Panc1 (cell line): ENCODE data around the gene SCN1B. TPM values are rescaled to one million over a fixed set of nuclear protein-coding genes. Genes with fewer than 3 reads are reported as not detected.
A peak's percentile ranks its signal among the peaks of the same experiment; 100 is the strongest.
"Not testable (repeated sequence)": the region's sequence is repeated elsewhere in the genome, so short reads cannot be mapped to it uniquely, and the experiment has no call there.

Experiments used
- ATAC-seq: fragments of 200-7000 bp; cut with Tn5 transposase; 2 replicates; pipeline ENCODE4 v1.9.1; 2020; ENCODE audit warnings: mild to moderate bottlenecking, moderate library complexity
- BruUV-seq: library from RNA; stranded (reverse); fragments of 400-500 nt; replicated peaks from 2 replicates; lab custom pipeline; 2021; lab: Mats Ljungman, UMichigan
- CTCF ChIA-PET: fragments of 300-600 bp; sonication (Branson Sonifier 250); formaldehyde crosslinking; loops from one replicate; lab custom pipeline; 2022; ENCODE audit warnings: antibody characterized with exemption; lab: Charles Lee
- POLR2A ChIA-PET: fragments of 300-600 bp; sonication (Branson Sonifier 250); formaldehyde crosslinking; loops from one replicate; lab custom pipeline; 2022; ENCODE audit warnings: antibody characterized with exemption; lab: Charles Lee
- DNase-seq: peaks from one replicate; pipeline ENCODE4 v3.0.0-alpha.2; 2010; ENCODE audit warnings: low read depth, low spot score
- H3K27ac ChIP-seq: 2 replicates; pipeline ENCODE4 v1.5.1; 2011; ENCODE audit warnings: mild to moderate bottlenecking, low read length, inconsistent platforms
- H3K27me3 ChIP-seq: fragments of 200-500 bp; sonication (Bioruptor generic); 2 replicates; pipeline ENCODE4 v1.6.0; 2014; ENCODE audit warnings: low read length, inconsistent platforms; ENCODE audit not compliant: control insufficient read depth, insufficient read depth
- H3K36me3 ChIP-seq: fragments of 200-500 bp; sonication (Bioruptor generic); 2 replicates; pipeline ENCODE4 v1.5.1; 2014; ENCODE audit warnings: inconsistent platforms, mild to moderate bottlenecking, low read length, moderate library complexity; ENCODE audit not compliant: control insufficient read depth, insufficient read depth
- H3K4me1 ChIP-seq: 2 replicates; pipeline ENCODE4 v1.5.1; 2011; ENCODE audit warnings: inconsistent platforms, mild to moderate bottlenecking, low read length, moderate library complexity; ENCODE audit not compliant: control insufficient read depth, insufficient read depth
- H3K4me3 ChIP-seq, 2 experiments: 2 replicates each; pipeline ENCODE4 v1.5.1; 2011 to 2012; ENCODE audit warnings: low read depth in 2 of 2, low read length in 2 of 2, mild to moderate bottlenecking in 2 of 2, inconsistent platforms in 1 of 2, moderate library complexity in 1 of 2
- H3K9me3 ChIP-seq: fragments of 200-500 bp; sonication (Bioruptor generic); 2 replicates; pipeline ENCODE4 v1.5.1; 2014; ENCODE audit warnings: low read depth, mild to moderate bottlenecking, inconsistent platforms, low read length, moderate library complexity; ENCODE audit not compliant: control insufficient read depth, insufficient read depth
- POLR2AphosphoS5 ChIP-seq: IDR thresholded peaks from 2 replicates; pipeline ENCODE4 v1.6.1; 2012; ENCODE audit warnings: mild to moderate bottlenecking, low read depth, low read length, moderate library complexity
- SIN3A ChIP-seq: IDR thresholded peaks from 2 replicates; pipeline ENCODE4 v1.6.1; 2012; ENCODE audit warnings: low read depth, mild to moderate bottlenecking, low read length, moderate library complexity, borderline replicate concordance; ENCODE audit not compliant: insufficient read depth
- TCF7L2 ChIP-seq: IDR thresholded peaks from 2 replicates; pipeline ENCODE4 v1.6.1; 2011; ENCODE audit warnings: mild to moderate bottlenecking, low read depth, low read length, inconsistent platforms
- in situ Hi-C: cut with HindIII; loops from 2 replicates; pipeline ENCODE4 v1.10.0; 2016; ENCODE audit warnings: low sequenced_read_pairs, low pct_unique_long_range_greater_than_20kb
- intact Hi-C: fragments of 100-400 bp; cut with micrococcal nuclease; formaldehyde crosslinking; loops from one replicate; pipeline ENCODE4 v1.10.0; 2022; ENCODE audit not compliant: unreplicated experiment
- total RNA-seq: library from RNA; stranded (reverse); gene quantifications from one replicate; pipeline ENCODE4 v1.2.1, GENCODE V29; 2021; ENCODE audit not compliant: unreplicated experiment
- TF ChIP-seq, protein P1 (sequence below): fragments of 450-650 bp; IDR thresholded peaks from 2 replicates; pipeline ENCODE4 v1.5.1; 2017; ENCODE audit warnings: mild to moderate bottlenecking
- TF ChIP-seq, protein P2 (sequence below), 2 experiments: IDR thresholded peaks; 2 replicates each; pipeline ENCODE4 v1.6.1; 2011 to 2012; ENCODE audit warnings: low read depth in 2 of 2, control low read depth in 1 of 2, low read length in 1 of 2, mild to moderate bottlenecking in 1 of 2, moderate library complexity in 1 of 2; ENCODE audit not compliant: insufficient read depth in 1 of 2

SCN1B gene
- total RNA-seq, 1 experiment from 2014 or later = 4.6 TPM

DNA sequence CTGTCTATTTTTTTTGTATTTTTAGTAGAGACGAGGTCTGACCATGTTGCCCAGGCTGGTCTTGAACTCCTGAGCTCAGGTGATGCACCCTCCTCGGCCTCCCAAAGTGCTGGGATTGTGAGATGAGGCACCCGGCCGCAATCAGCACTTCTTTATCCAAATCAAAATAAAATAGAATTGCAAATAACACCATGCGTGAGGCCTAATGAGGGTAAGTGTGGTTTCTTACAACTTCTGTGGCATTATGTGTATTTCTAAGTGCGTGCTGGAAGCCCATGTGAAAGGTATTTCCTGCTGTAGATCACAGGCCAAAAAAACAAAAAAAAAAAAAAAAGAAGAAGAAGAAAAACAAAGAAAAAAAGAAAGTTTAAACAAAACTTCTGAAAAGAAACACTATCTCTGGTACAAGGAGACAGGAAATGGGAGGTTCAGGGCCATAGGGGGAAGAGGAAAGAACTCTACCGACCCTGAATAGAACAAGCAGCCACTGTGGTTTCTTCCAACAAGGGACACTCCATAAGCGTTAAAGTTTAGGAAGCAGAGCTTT lies 33.1 kb upstream of the SCN1B start:
- Histone ChIP-seq H3K27ac (no peak overlapping the region), H3K27me3 (no peaks in the 10 kb centered on the region), H3K4me1 (peaks cover 26% of the 10 kb centered on the region), H3K36me3 (no peaks in the 10 kb centered on the region), H3K4me3 (no peak overlapping the region), H3K9me3 (no peaks in the 10 kb centered on the region)
- DNase-seq (no peak), ATAC-seq (no peak)
- POLR2A ChIA-PET = no interaction called here
- intact Hi-C loops (no loop called here), in situ Hi-C loops (no loop called here)
- CTCF ChIA-PET = no interaction called here
- TF ChIP-seq, protein P1, sequence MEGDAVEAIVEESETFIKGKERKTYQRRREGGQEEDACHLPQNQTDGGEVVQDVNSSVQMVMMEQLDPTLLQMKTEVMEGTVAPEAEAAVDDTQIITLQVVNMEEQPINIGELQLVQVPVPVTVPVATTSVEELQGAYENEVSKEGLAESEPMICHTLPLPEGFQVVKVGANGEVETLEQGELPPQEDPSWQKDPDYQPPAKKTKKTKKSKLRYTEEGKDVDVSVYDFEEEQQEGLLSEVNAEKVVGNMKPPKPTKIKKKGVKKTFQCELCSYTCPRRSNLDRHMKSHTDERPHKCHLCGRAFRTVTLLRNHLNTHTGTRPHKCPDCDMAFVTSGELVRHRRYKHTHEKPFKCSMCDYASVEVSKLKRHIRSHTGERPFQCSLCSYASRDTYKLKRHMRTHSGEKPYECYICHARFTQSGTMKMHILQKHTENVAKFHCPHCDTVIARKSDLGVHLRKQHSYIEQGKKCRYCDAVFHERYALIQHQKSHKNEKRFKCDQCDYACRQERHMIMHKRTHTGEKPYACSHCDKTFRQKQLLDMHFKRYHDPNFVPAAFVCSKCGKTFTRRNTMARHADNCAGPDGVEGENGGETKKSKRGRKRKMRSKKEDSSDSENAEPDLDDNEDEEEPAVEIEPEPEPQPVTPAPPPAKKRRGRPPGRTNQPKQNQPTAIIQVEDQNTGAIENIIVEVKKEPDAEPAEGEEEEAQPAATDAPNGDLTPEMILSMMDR = no peak
- TF ChIP-seq SIN3A (no peak), TCF7L2 (no peak), POLR2AphosphoS5 (no peak)
- TF ChIP-seq, protein P2, sequence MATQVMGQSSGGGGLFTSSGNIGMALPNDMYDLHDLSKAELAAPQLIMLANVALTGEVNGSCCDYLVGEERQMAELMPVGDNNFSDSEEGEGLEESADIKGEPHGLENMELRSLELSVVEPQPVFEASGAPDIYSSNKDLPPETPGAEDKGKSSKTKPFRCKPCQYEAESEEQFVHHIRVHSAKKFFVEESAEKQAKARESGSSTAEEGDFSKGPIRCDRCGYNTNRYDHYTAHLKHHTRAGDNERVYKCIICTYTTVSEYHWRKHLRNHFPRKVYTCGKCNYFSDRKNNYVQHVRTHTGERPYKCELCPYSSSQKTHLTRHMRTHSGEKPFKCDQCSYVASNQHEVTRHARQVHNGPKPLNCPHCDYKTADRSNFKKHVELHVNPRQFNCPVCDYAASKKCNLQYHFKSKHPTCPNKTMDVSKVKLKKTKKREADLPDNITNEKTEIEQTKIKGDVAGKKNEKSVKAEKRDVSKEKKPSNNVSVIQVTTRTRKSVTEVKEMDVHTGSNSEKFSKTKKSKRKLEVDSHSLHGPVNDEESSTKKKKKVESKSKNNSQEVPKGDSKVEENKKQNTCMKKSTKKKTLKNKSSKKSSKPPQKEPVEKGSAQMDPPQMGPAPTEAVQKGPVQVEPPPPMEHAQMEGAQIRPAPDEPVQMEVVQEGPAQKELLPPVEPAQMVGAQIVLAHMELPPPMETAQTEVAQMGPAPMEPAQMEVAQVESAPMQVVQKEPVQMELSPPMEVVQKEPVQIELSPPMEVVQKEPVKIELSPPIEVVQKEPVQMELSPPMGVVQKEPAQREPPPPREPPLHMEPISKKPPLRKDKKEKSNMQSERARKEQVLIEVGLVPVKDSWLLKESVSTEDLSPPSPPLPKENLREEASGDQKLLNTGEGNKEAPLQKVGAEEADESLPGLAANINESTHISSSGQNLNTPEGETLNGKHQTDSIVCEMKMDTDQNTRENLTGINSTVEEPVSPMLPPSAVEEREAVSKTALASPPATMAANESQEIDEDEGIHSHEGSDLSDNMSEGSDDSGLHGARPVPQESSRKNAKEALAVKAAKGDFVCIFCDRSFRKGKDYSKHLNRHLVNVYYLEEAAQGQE (IDR thresholded peaks at IDR 0.05; ENCODE audit: insufficient read depth in 1 of 2, low read depth in 2 of 2, low read length in 1 of 2) = no peak
- no TSS peak for BruUV-seq

DNA sequence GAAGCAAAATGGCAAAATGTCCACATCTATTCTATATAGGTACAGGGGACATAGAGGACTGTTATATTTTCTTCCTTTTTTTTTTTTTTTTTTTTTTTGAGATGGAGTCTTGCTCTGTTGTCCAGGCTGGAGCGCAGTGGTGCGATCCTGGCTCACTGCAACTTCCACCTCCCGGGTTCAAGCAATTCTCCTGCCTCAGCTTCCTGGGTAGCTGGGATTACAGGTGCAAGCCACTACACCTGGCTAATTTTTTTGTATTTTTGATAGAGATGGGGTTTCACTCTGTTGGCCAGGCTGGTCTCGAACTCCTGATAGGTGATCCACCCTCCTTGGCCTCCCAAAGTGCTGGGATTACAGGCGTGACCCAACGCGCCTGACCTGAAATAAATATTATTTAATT lies 32.0 kb upstream of the SCN1B start:
- H3K27me3 ChIP-seq, POLR2A ChIA-PET, H3K4me3 ChIP-seq, BruUV-seq, ATAC-seq, in situ Hi-C loops, H3K27ac ChIP-seq, CTCF ChIA-PET, DNase-seq, H3K36me3 ChIP-seq, intact Hi-C loops, H3K9me3 ChIP-seq: not testable (repeated sequence)
- peaks cover 26% of the 10 kb centered on the region for H3K4me1 ChIP-seq

DNA sequence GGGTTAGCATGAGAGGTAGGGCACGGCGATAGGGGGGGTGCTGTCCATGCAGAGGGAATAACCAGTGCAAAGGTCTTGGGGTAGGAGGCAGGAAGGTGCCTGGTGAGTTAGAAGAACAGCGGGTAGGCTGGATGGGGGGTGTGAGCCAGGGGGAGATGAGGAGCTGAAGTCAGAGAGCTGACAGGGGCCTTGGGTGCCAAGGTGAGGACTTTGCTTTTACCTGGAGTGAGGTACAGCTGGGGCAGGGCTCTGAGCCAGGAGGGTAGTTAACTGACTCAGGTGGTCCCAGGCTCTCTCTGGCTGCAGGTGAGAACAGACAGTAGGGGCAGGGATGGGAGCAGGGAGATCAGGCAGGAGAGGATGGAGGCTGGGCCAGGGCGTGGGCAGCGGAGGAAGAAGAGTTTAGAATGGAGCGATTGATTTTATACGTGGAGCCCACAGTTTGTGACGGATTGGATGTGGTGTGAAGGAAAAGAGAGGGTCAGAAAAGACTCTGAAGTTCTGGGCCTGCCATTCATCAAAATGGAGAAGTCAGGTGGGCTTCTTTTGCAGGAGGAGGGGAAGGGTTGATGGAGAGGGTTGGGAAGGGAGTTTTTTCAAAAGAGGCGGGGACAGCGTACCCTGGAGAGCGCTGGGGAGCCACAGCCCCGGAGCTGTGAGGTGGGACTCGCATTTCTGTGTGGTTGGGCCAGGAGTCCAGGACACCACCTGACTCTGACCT lies 31.3 kb upstream of the SCN1B start:
- H3K4me3 ChIP-seq = peak overlapping the region; percentile 56 to 68
- no peaks in the 10 kb centered on the region for H3K9me3 ChIP-seq
- POLR2A ChIA-PET = interaction anchor here (0.6 kb wide), 1 partner anchor 66 kb away, joined by 11 read pairs; no protein-coding TSS in a partner anchor
- H3K36me3 ChIP-seq = no peaks in the 10 kb centered on the region
- peak overlapping the region; percentile 91 for H3K27ac ChIP-seq
- ATAC-seq (no peak), DNase-seq (no peak)
- intact Hi-C loops = no loop called here
- in situ Hi-C loops = no loop called here
- CTCF ChIA-PET = no interaction called here
- TF ChIP-seq SIN3A = no peak
- no peak for TF ChIP-seq TCF7L2
- TF ChIP-seq, protein P2 (IDR thresholded peaks at IDR 0.05; ENCODE audit: insufficient read depth in 1 of 2, low read depth in 2 of 2, low read length in 1 of 2) = no peak
- no peak for TF ChIP-seq POLR2AphosphoS5
- H3K4me1 ChIP-seq = peaks cover 25% of the 10 kb centered on the region
- no TSS peak for BruUV-seq
- H3K27me3 ChIP-seq = no peaks in the 10 kb centered on the region
